ENCODE measurements around the gene HIPK4. TPM values are rescaled to one million over a fixed set of nuclear protein-coding genes. Genes with fewer than 3 reads are reported as not detected.

Gene HIPK4
- total and polyA plus RNA-seq, 2 of the 8 experiments (the other 6 are each of a cell fraction or from before 2014, with no cell fraction given), result 0.15 to 0.57 TPM

DNA sequence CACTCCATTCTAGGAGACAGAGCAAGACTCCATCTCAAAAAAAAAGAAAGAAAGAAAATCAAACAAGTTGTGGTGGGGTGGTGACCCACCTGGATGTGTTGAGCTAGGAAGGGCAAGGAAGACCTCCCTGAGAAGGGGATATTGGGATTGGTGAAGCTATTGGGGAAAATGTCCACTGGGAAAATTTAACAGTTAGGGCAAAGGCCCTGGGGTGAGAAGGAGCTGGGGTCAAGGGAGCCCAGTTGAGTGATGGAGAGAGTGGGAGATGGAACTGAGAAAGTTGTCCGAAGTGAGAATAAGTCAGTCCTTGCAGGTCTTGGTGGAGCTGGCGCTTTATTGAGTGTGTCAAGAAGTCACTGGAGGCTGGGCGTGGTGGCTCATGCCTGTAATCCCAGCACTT lies 48.3 kb upstream of the HIPK4 start (continued):
- TF ChIP-seq BRCA1 (IDR thresholded peaks at IDR 0.05; ENCODE audit: low read depth, low read length) (no peak), HDAC6 (IDR thresholded peaks at IDR 0.05; ENCODE audit: low read depth, low read length) (no peak), POLR2AphosphoS5 (IDR thresholded peaks at IDR 0.05; ENCODE audit: low read depth, low read length) (no peak), GABPA (IDR thresholded peaks at IDR 0.05; ENCODE audit: borderline replicate concordance, insufficient read depth, low read length) (no peak), KDM1A (IDR thresholded peaks at IDR 0.05; ENCODE audit: borderline replicate concordance, low read length) (no peak), MAFK (IDR thresholded peaks at IDR 0.05; ENCODE audit: low read depth, low read length) (no peak), CEBPB (IDR thresholded peaks at IDR 0.05; ENCODE audit: low read depth, low read length) (no peak), SIX5 (IDR thresholded peaks at IDR 0.05; ENCODE audit: low read depth, low read length) (no peak)
- TF ChIP-seq, protein P1, sequence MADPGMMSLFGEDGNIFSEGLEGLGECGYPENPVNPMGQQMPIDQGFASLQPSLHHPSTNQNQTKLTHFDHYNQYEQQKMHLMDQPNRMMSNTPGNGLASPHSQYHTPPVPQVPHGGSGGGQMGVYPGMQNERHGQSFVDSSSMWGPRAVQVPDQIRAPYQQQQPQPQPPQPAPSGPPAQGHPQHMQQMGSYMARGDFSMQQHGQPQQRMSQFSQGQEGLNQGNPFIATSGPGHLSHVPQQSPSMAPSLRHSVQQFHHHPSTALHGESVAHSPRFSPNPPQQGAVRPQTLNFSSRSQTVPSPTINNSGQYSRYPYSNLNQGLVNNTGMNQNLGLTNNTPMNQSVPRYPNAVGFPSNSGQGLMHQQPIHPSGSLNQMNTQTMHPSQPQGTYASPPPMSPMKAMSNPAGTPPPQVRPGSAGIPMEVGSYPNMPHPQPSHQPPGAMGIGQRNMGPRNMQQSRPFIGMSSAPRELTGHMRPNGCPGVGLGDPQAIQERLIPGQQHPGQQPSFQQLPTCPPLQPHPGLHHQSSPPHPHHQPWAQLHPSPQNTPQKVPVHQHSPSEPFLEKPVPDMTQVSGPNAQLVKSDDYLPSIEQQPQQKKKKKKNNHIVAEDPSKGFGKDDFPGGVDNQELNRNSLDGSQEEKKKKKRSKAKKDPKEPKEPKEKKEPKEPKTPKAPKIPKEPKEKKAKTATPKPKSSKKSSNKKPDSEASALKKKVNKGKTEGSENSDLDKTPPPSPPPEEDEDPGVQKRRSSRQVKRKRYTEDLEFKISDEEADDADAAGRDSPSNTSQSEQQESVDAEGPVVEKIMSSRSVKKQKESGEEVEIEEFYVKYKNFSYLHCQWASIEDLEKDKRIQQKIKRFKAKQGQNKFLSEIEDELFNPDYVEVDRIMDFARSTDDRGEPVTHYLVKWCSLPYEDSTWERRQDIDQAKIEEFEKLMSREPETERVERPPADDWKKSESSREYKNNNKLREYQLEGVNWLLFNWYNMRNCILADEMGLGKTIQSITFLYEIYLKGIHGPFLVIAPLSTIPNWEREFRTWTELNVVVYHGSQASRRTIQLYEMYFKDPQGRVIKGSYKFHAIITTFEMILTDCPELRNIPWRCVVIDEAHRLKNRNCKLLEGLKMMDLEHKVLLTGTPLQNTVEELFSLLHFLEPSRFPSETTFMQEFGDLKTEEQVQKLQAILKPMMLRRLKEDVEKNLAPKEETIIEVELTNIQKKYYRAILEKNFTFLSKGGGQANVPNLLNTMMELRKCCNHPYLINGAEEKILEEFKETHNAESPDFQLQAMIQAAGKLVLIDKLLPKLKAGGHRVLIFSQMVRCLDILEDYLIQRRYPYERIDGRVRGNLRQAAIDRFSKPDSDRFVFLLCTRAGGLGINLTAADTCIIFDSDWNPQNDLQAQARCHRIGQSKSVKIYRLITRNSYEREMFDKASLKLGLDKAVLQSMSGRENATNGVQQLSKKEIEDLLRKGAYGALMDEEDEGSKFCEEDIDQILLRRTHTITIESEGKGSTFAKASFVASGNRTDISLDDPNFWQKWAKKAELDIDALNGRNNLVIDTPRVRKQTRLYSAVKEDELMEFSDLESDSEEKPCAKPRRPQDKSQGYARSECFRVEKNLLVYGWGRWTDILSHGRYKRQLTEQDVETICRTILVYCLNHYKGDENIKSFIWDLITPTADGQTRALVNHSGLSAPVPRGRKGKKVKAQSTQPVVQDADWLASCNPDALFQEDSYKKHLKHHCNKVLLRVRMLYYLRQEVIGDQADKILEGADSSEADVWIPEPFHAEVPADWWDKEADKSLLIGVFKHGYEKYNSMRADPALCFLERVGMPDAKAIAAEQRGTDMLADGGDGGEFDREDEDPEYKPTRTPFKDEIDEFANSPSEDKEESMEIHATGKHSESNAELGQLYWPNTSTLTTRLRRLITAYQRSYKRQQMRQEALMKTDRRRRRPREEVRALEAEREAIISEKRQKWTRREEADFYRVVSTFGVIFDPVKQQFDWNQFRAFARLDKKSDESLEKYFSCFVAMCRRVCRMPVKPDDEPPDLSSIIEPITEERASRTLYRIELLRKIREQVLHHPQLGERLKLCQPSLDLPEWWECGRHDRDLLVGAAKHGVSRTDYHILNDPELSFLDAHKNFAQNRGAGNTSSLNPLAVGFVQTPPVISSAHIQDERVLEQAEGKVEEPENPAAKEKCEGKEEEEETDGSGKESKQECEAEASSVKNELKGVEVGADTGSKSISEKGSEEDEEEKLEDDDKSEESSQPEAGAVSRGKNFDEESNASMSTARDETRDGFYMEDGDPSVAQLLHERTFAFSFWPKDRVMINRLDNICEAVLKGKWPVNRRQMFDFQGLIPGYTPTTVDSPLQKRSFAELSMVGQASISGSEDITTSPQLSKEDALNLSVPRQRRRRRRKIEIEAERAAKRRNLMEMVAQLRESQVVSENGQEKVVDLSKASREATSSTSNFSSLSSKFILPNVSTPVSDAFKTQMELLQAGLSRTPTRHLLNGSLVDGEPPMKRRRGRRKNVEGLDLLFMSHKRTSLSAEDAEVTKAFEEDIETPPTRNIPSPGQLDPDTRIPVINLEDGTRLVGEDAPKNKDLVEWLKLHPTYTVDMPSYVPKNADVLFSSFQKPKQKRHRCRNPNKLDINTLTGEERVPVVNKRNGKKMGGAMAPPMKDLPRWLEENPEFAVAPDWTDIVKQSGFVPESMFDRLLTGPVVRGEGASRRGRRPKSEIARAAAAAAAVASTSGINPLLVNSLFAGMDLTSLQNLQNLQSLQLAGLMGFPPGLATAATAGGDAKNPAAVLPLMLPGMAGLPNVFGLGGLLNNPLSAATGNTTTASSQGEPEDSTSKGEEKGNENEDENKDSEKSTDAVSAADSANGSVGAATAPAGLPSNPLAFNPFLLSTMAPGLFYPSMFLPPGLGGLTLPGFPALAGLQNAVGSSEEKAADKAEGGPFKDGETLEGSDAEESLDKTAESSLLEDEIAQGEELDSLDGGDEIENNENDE (IDR thresholded peaks at IDR 0.05; ENCODE audit: insufficient replicate concordance, low read length), result no peak

Data from H1 (cell line).